ENCODE results near the gene ADCYAP1R1.

Gene ADCYAP1R1

GRCh38 chr7:31087351-31087750 is 35.2 kb downstream of the ADCYAP1R1 start:
- DNase-seq (ENCODE audit: low read depth in 2 of 2): no peak

- no peak for DNase-seq (ENCODE audit: low read depth in 2 of 2)
Measured at GRCh38 chr7:31091924-31092434, 39.9 kb downstream of the ADCYAP1R1 start.

GRCh38 chr7:31092606-31093005 is 40.5 kb downstream of the ADCYAP1R1 start:
- no peak for DNase-seq (ENCODE audit: low read depth in 2 of 2)

GRCh38 chr7:31093282-31093681 is 41.2 kb downstream of the ADCYAP1R1 start:
- no peak for DNase-seq (ENCODE audit: low read depth in 2 of 2)

GRCh38 chr7:31094271-31094670 is 42.2 kb downstream of the ADCYAP1R1 start:
- DNase-seq (ENCODE audit: low read depth in 2 of 2): no peak

- no peak for DNase-seq (ENCODE audit: low read depth in 2 of 2)
Measured at GRCh38 chr7:31095286-31096197, 43.4 kb downstream of the ADCYAP1R1 start.

- no peak for DNase-seq (ENCODE audit: low read depth in 2 of 2)
Measured at GRCh38 chr7:31096198-31096876, 44.2 kb downstream of the ADCYAP1R1 start.

- no peak for DNase-seq (ENCODE audit: low read depth in 2 of 2)
Measured at GRCh38 chr7:31096877-31097258, 44.8 kb downstream of the ADCYAP1R1 start.

GRCh38 chr7:31098642-31099360 is 46.7 kb downstream of the ADCYAP1R1 start:
- no peak for DNase-seq (ENCODE audit: low read depth in 2 of 2)

GRCh38 chr7:31099451-31100444 is 47.6 kb downstream of the ADCYAP1R1 start:
- DNase-seq (ENCODE audit: low read depth in 2 of 2): no peak

GRCh38 chr7:31100445-31100844 is 48.3 kb downstream of the ADCYAP1R1 start:
- no peak for DNase-seq (ENCODE audit: low read depth in 2 of 2)

GRCh38 chr7:31100871-31101270 is 48.8 kb downstream of the ADCYAP1R1 start:
- no peak for DNase-seq (ENCODE audit: low read depth in 2 of 2)

- no peak for DNase-seq (ENCODE audit: low read depth in 2 of 2)
Measured at GRCh38 chr7:31101544-31101943, 49.4 kb downstream of the ADCYAP1R1 start.

GRCh38 chr7:31102151-31102972 is 50.3 kb downstream of the ADCYAP1R1 start:
- no peak for DNase-seq (ENCODE audit: low read depth in 2 of 2)

GRCh38 chr7:31102973-31103850 is 51.1 kb downstream of the ADCYAP1R1 start:
- DNase-seq (ENCODE audit: low read depth in 2 of 2): no peak

GRCh38 chr7:31104361-31105255 is 52.5 kb downstream of the ADCYAP1R1 start:
- no peak for DNase-seq (ENCODE audit: low read depth in 2 of 2)

GRCh38 chr7:31105256-31105950 is 53.3 kb downstream of the ADCYAP1R1 start:
- no peak for DNase-seq (ENCODE audit: low read depth in 2 of 2)

Measured in stimulated activated CD4-positive, alpha-beta T cell treated with anti-CD3 and anti-CD28 coated beads, Interleukin-1b, Interleukin-23, amount 100 ng/mL, for 4 hours (primary cell).